Iris pigment epithelial cell (primary cell): ENCODE data around the gene ILDR2.

Source experiments
- DNase-seq: peaks from one replicate; pipeline ENCODE4 v3.0.0-alpha.2; 2011; ENCODE audit warnings: low read depth

The ILDR2 gene

GRCh38 chr1:166924823-166925541 is 50.4 kb downstream of the ILDR2 start:
- DNase-seq, result no peak

GRCh38 chr1:166920561-166921475 is 54.5 kb downstream of the ILDR2 start:
- DNase-seq, result peak; percentile 13

- no peak for DNase-seq
These were observed 56.4 kb downstream of the ILDR2 start for GRCh38 chr1:166918956-166919316.

DNA sequence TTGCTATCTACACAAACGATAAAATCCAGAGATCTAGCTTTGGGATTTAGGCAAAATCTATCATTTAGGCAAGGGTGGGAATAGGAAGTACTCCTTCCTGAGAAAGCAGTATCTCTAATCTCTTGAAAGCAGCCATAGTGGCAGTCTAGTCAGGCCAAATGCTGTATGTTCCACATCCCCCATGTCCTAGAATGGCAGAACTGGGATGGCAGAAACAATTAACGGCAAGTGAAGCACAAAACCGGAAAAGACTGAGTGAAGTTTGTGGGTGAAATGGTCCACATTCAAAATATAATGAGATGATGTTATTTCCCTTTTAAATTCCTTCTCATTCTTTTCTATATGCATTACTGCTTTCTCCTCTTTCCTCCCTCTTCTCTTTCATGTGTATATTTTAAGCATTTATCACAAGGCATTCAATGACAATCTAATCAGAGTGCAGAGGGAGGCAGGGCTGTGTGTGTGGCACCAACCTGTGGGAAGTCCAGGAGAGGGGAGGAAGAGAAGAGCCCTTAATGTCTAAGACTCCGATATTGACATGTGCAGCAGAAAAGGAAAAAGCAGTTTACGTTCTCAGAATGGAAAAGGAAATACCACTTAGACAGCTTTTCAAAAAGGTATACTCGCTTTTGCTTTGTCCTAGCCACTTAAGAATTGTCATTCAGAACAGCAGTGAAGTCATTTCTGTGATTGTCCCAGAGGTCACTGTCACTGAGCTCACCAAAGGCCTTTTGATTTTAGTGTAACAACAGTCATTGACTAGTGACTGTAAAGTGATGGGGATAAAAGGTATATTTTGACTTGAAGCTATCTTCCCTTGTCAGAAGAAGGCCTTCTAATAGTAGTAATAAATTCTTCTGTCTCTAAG is 57.0 kb downstream of the ILDR2 start:
- no peak for DNase-seq

GRCh38 chr1:166915941-166916340 is 59.4 kb downstream of the ILDR2 start:
- peak; percentile 36 for DNase-seq

DNA sequence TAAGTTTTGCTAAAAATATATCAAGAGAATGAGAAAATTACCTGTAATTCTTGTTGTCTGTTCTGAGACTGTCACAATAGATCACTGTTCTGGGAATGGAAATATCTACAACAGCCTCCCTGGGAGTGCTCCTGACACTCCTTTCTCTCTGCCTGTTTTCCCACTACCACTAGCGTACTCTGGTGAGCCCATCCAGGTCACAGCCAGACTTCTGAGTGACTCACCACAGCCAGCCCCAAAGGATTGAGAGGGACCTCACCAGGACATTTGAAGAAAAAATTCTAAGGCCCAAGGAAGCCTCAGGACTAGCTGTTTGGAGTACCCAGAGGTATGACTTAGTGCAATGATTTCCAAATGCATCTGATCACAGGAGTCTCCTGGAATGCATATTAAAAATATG is 60.3 kb downstream of the ILDR2 start:
- no peak for DNase-seq

- DNase-seq, result no peak
These were observed 61.2 kb downstream of the ILDR2 start for GRCh38 chr1:166914111-166914510.

DNA sequence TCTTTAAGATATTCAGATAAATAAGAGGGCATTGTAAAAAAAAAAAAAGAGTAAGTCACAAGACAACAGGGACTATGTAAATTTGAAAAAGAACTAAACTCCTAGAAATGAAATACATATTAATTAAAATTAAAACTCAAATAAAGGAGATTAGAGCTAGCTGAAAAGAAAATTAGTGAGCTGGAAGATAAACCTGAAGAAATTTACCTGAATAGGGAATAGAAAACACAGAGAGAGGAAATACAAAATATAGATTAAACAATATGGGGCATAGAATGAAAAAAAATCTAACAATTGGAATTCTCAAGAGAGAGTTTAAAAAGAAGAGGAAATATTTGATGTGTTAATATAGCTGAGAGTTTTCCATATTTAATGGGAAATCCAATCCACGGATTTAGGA is 63.7 kb downstream of the ILDR2 start:
- no peak for DNase-seq

DNA sequence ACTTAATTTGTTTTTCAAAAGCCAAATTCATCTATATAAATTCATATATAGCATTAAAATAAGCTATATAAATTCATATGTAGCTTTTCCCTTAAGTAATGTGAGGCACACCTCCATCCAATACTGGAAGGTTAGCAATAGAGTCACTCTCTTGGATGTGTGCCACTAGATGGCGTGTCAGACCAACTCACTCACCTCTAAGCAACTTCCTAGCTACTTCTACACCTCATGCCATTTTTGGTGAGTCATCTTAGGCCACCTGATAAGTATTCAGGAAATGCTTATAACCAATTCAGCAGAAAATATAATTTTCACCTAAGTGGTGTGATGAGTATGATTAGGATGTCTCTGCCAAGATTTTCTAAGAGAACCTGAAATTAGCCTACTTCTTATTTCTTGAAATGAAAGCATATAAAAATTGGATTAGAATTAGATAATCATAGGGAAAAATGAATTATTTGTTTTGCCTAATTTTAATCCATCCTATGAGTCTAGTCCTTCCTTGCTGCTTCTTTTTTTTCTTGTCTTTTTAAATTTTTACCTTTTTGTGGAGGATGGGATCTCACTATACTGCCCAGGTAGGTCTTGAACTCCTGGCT is 64.8 kb downstream of the ILDR2 start:
- DNase-seq, result peak; percentile 87

DNA sequence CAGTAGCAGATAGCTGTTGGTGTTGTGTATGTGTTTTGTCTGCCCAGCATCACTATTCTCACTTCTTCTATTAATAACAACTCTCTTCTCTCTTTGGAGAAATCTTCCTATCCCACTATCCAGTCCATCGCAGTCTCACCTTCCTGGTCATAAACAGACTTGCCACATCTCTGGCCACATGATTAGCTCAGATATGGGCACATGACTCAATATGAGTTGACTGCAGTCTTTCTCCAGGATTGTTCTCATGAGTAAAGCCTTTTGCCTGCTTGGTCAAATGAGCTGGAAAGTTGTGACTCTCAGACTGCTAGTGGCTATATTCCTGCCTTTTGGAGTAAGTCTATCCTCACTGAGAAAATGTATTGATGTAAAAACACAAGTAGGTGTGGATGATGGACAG is 66.4 kb downstream of the ILDR2 start:
- peak; percentile 32 for DNase-seq

DNA sequence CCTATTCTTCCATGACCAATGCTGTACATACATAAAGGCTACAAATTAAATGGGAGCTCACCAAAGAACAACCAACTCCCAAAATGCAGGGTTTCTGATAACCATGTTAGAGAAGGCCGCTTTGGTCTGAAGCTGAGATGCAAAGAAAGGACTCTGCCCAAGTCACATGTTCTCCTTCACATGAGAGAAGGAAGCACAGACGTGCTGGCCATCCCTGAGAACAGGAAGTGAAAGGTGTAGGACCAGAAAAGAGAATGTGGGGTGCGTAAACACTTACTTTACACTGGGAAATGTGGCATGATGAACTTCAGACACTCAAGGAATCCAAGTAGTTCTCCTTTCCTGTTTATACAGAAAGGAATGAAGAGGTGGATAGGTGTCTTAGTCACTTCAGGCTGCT is 67.6 kb downstream of the ILDR2 start:
- no peak for DNase-seq

- DNase-seq, result no peak
These were observed 68.3 kb downstream of the ILDR2 start for GRCh38 chr1:166907051-166907450.

DNA sequence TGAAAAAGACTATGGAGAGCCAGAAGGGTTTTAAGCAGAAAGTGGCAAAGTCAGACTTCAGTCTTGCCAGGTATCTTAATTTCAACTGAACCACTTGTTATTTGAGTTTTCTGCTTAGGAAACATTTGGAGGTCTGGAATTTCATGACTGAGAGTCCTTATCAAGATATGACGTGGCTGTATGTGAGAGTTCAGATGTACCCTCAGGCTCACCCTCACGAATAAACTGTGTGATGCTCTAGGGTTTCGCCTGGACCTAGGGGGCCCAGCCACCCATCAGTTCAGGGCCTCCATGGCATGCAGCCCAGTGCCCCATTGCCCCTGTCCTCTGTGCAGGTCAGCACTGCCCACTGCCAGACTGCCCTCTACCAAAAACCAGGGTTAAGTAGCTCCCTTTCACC is 68.7 kb downstream of the ILDR2 start:
- no peak for DNase-seq

DNA sequence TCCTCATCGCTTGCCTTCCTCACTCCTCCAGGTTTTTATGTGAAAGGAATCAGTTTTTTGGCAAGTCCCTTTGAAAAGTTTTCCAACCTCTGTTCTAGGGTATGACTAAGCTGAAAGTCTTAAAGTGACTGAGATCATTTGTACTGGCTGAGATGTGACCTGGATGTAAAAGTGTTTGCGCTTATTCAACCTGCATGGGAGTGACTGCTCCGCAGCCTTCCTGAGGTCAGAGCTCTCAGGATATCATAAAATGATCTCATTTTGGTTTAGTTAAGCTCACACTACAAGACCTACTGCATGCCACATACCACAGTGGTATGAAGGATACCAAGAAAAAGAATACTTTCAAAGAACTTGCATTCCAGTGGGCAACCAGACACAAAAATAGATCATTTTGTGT is 69.4 kb downstream of the ILDR2 start:
- DNase-seq, result peak; percentile 71

DNA sequence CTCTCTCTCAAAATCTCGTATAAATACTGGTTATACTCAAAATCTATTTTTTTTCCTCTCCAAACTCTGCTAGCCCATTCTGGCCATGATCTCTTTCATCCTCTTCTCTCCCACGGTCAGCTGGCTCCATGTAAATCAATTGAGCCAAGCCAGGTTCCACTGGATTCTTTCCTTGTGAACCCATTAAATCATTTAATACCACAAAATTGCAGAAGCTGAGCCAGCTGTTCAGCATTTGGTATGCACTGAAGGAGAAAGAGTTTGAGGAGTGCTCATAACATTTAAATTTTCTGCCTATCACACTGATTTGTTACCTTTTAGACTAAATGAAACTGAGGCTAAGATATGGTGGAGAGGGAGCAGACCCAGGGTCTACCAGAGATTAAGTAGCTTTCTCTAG is 70.2 kb downstream of the ILDR2 start:
- no peak for DNase-seq

- no peak for DNase-seq
These were observed 72.1 kb downstream of the ILDR2 start for GRCh38 chr1:166903232-166903631.

- peak; percentile 54 for DNase-seq
These were observed 73.1 kb downstream of the ILDR2 start for GRCh38 chr1:166902279-166902678.

DNA sequence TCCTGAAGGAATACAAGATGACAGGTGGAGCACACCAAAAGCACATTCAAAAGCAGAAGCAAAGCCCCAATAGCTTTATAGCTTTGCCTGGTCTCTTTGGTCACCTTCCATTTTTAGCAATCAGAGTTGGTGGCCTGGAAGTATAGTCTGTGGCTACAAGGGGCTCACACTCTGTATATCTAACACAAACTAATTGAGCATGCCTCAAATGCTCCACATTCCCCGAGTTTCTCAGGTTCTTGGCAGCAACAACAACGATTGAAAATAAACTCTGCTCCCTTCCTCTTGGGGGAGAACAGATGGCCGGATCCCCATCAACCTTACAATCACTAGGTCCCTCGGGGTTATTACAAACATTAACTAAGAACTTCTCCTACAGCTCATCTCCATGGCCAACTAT is 74.4 kb downstream of the ILDR2 start:
- no peak for DNase-seq

DNA sequence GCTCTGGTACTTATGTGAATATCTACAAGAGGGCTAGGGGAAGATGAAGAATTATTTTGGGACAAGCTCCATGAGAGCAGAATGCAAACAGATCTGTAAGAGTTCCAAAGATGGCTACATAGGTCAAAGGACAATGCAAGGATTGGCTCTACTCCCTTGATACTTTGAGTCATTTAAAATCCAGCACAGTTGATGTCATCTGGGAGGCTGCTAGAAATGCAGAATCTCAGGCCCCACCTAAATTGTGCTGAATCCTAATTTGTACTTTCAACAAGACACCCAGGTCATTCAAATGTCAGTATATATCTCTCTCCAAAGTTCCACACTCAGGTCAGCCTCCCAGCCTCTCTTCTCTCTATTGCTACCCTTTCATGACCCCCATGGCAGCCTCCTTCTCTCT is 75.6 kb downstream of the ILDR2 start:
- DNase-seq, result no peak

GRCh38 chr1:166895766-166896165 is 79.6 kb downstream of the ILDR2 start:
- DNase-seq, result no peak

GRCh38 chr1:166889776-166890175 is 85.6 kb downstream of the ILDR2 start:
- no peak for DNase-seq
